CD14-positive monocyte (primary cell): ENCODE data around the gene MYRF. TPM values are rescaled to one million over a fixed set of nuclear protein-coding genes. Genes with fewer than 3 reads are reported as not detected.

Experiments
- DNase-seq, 3 donors: peaks; one replicate each; pipeline ENCODE4 v3.0.0-alpha.2; 2011 to 2022
- H2AFZ ChIP-seq: 2 replicates; pipeline ENCODE4 v1.6.0; 2012; ENCODE audit warnings: mild to moderate bottlenecking, low read depth, low read length, inconsistent platforms; ENCODE audit not compliant: insufficient read depth, poor library complexity, severe bottlenecking
- H3K27ac ChIP-seq, 2 donors: 1 replicate in 1 of 2; 2 replicates in 1 of 2; pipeline ENCODE4 v1.5.1; 2012 to 2013; ENCODE audit warnings: low read length in 2 of 2, control low read depth in 1 of 2, inconsistent platforms in 1 of 2, low read depth in 1 of 2, mild to moderate bottlenecking in 1 of 2
- H3K27me3 ChIP-seq, 2 donors: one replicate each; pipeline versions ENCODE4 v1.6.0 to v1.6.1; 2011 to 2013; ENCODE audit warnings: low read length in 2 of 2; ENCODE audit not compliant: control insufficient read depth in 2 of 2, insufficient read depth in 2 of 2
- H3K36me3 ChIP-seq, 2 donors: replicated peaks in 1 of 2; 1 replicate in 1 of 2; 2 replicates in 1 of 2; pipeline versions ENCODE4 v1.5.1 to v1.6.1; 2012 to 2013; ENCODE audit warnings: low read length in 2 of 2, control low read depth in 1 of 2, inconsistent platforms in 1 of 2, mild to moderate bottlenecking in 1 of 2; ENCODE audit not compliant: insufficient read depth in 2 of 2, control insufficient read depth in 1 of 2
- H3K4me1 ChIP-seq, 2 donors: 1 replicate in 1 of 2; 2 replicates in 1 of 2; pipeline versions ENCODE4 v1.5.1 to v1.6.1; 2012 to 2013; ENCODE audit warnings: low read length in 2 of 2, control low read depth in 1 of 2, inconsistent platforms in 1 of 2, mild to moderate bottlenecking in 1 of 2, moderate library complexity in 1 of 2; ENCODE audit not compliant: insufficient read depth in 2 of 2, control insufficient read depth in 1 of 2
- H3K4me2 ChIP-seq: replicated peaks from 2 replicates; pipeline ENCODE3; 2012; ENCODE audit warnings: low read length, moderate library complexity, mild to moderate bottlenecking; ENCODE audit not compliant: poor library complexity, severe bottlenecking; ENCODE audit errors: extremely low read depth
- H3K4me3 ChIP-seq, 3 experiments: fragments of 200-600 bp in 1 of 3; sonication (generic) in 1 of 3; replicated peaks in 1 of 3; 1 replicate in 2 of 3; 2 replicates in 1 of 3; pipeline ENCODE4 v1.5.1; 2011 to 2013; ENCODE audit warnings: low read length in 3 of 3, mild to moderate bottlenecking in 3 of 3, control low read depth in 2 of 3, low read depth in 2 of 3, inconsistent platforms in 1 of 3, moderate library complexity in 1 of 3
- H3K79me2 ChIP-seq: 2 replicates; pipeline ENCODE4 v1.6.0; 2012; ENCODE audit warnings: mild to moderate bottlenecking, control low read depth, inconsistent platforms, low read length, moderate library complexity; ENCODE audit not compliant: insufficient read depth
- H3K9ac ChIP-seq: 2 replicates; pipeline ENCODE4 v1.6.0; 2017; ENCODE audit warnings: low read length, mild to moderate bottlenecking; ENCODE audit not compliant: insufficient read depth, poor library complexity, severe bottlenecking
- H3K9me3 ChIP-seq, 2 donors: replicated peaks in 1 of 2; 1 replicate in 1 of 2; 2 replicates in 1 of 2; pipeline versions ENCODE4 v1.5.1 to v1.6.1; 2012 to 2013; ENCODE audit warnings: low read length in 2 of 2, control low read depth in 1 of 2; ENCODE audit not compliant: control insufficient read depth in 1 of 2, insufficient read depth in 1 of 2
- H4K20me1 ChIP-seq: 2 replicates; pipeline ENCODE4 v1.6.0; 2012; ENCODE audit warnings: mild to moderate bottlenecking, low read length, control low read depth, moderate library complexity; ENCODE audit not compliant: insufficient read depth
- H3K27ac Mint-ChIP-seq, 7 donors: one replicate each; pipeline ENCODE4 v1.8.0; 2020; ENCODE audit warnings: mild to moderate bottlenecking in 7 of 7, mixed read lengths in 7 of 7, moderate library complexity in 6 of 7, inconsistent platforms in 2 of 7
- H3K27me3 Mint-ChIP-seq, 3 donors: one replicate each; pipeline ENCODE4 v1.8.0; 2021 to 2022; ENCODE audit warnings: low read depth in 3 of 3, mild to moderate bottlenecking in 3 of 3, mixed read lengths in 3 of 3, moderate library complexity in 3 of 3, inconsistent platforms in 1 of 3
- H3K36me3 Mint-ChIP-seq, 2 donors: one replicate each; pipeline ENCODE4 v1.8.0; 2020; ENCODE audit warnings: mixed read lengths in 2 of 2, inconsistent platforms in 1 of 2, mild to moderate bottlenecking in 1 of 2
- H3K4me1 Mint-ChIP-seq: one replicate; pipeline ENCODE4 v1.8.0; 2020; ENCODE audit warnings: mild to moderate bottlenecking, mixed read lengths
- H3K4me3 Mint-ChIP-seq, 2 donors: one replicate each; pipeline ENCODE4 v1.8.0; 2020; ENCODE audit warnings: mild to moderate bottlenecking in 2 of 2, mixed read lengths in 2 of 2, moderate library complexity in 1 of 2
- H3K9me3 Mint-ChIP-seq, 7 donors: one replicate each; pipeline ENCODE4 v1.8.0; 2020 to 2022; ENCODE audit warnings: mixed read lengths in 7 of 7, mild to moderate bottlenecking in 6 of 7, moderate library complexity in 6 of 7, inconsistent platforms in 2 of 7
- WGBS: methylation state at CpG from one replicate; pipeline ENCODE4 v1.1.5; 2013; ENCODE audit warnings: missing lambda C conversion rate; ENCODE audit not compliant: insufficient coverage; 5-methylcytosine and 5-hydroxymethylcytosine counted together
- intact Hi-C, 2 donors: fragments of 100-400 bp; cut with micrococcal nuclease; formaldehyde crosslinking; loops; one replicate each; pipeline versions ENCODE4 v1.15.0 to v1.15.1; 2023
- polyA plus RNA-seq, 3 donors: library from polyadenylated mRNA; depleted of rRNA in 1 of 3; unstranded in 2 of 3; stranded (reverse) in 1 of 3; fragments of 300-500 nt in 2 of 3; fragments of >200 nt in 1 of 3; fragmentation: Illumina TruSeq in 2 of 3; gene quantifications; 1 replicate in 2 of 3; 2 replicates in 1 of 3; pipeline ENCODE4 v1.2.3, GENCODE V29; 2012 to 2021
- TF ChIP-seq, protein P1 (sequence below): fragments of 200-600 bp; IDR thresholded peaks from one replicate; pipeline ENCODE4 v1.8.0; 2022; ENCODE audit warnings: antibody characterized with exemption, mild to moderate bottlenecking

MYRF gene
- polyA plus RNA-seq, 3 donors = 0.18 to 0.19 TPM; not detected in 1

DNA sequence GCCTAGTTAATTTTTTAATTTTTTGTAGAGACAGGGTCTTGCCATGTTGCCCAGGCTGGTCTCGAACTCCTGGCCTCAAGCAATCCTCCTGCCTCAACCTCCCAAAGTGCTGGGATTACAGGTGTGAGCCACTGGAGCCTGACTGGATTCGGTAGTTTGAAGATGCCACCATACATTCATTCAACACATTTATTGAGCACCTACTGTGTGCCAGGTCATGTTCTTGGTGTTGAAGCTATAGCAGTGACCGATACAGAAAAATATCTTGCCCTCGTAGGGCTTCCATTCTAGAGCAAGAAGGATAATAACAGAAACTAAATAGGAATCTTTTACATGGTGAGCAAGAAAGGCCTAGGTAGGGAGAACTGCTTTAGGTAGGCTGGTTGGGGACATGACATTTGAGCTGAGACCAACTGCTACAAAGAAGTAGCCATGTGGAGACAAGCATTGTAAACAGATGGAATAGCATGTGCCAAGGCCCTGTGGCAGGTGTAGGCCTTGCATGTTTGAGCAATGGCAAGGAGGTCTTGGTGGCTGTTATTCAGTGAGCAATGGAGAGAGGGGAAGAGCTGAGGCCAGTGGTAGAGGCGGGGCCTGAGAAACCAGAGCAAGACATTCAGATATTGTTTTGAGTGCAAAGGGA is 1.7 kb upstream of the MYRF start:
- Histone ChIP-seq H3K4me1 (peaks cover 5 to 18% of the 10 kb centered on the region in 2 donors), H3K9me3 (no peaks in the 10 kb centered on the region), H3K27me3 (peaks cover 4 to 37% of the 10 kb centered on the region in 2 donors), H4K20me1 (no peaks in the 10 kb centered on the region), H3K4me2 (no peak overlapping the region), H3K4me3 (no peak overlapping the region), H3K9ac (no peak overlapping the region), H3K27ac (no peak overlapping the region), H3K79me2 (no peaks in the 10 kb centered on the region), H3K36me3 (no peaks in the 10 kb centered on the region), H2AFZ (no peak overlapping the region)
- Mint-ChIP-seq H3K9me3 (peaks cover 0 to 6% (median 0%) of the 10 kb centered on the region in 7 donors), H3K27me3 (peaks cover 23 to 34% (median 30%) of the 10 kb centered on the region in 3 donors), H3K27ac (no peak overlapping the region), H3K4me3 (peak overlapping the region in 1 of 2 donors; percentile 37), H3K36me3 (peaks cover 0 to 4% of the 10 kb centered on the region in 2 donors), H3K4me1 (peaks cover 8% of the 10 kb centered on the region)
- 100% methylated on average over 1 of the region's 5 CpGs for WGBS
- intact Hi-C loops = no loop called here
- TF ChIP-seq, protein P1, sequence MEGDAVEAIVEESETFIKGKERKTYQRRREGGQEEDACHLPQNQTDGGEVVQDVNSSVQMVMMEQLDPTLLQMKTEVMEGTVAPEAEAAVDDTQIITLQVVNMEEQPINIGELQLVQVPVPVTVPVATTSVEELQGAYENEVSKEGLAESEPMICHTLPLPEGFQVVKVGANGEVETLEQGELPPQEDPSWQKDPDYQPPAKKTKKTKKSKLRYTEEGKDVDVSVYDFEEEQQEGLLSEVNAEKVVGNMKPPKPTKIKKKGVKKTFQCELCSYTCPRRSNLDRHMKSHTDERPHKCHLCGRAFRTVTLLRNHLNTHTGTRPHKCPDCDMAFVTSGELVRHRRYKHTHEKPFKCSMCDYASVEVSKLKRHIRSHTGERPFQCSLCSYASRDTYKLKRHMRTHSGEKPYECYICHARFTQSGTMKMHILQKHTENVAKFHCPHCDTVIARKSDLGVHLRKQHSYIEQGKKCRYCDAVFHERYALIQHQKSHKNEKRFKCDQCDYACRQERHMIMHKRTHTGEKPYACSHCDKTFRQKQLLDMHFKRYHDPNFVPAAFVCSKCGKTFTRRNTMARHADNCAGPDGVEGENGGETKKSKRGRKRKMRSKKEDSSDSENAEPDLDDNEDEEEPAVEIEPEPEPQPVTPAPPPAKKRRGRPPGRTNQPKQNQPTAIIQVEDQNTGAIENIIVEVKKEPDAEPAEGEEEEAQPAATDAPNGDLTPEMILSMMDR = no peak
- no peak for DNase-seq

DNA sequence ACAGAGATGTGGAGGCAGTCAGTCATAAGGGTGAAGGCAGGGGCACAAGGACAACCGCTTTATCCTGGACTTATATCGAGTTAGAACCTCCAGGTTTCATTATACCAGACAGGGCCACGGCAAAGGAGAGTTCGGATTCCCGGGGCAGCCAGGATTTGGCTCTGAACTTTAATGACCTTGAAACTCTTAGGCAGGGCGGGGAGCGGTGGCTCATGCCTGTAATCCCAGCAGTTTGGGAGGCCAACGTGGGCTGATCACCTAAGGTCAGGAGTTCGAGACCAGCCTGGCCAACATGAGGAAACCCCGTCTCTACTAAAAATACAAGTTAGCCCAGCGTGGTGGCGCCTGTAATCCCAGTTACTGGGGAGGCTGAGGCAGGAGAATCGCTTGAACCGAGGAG is 1.1 kb upstream of the MYRF start:
- H3K36me3 ChIP-seq = no peaks in the 10 kb centered on the region
- no peaks in the 10 kb centered on the region for H3K79me2 ChIP-seq
- no peak for DNase-seq
- TF ChIP-seq, protein P1 = no peak
- H3K4me3 ChIP-seq = no peak overlapping the region
- Mint-ChIP-seq H3K27ac (no peak overlapping the region), H3K4me3 (peak overlapping the region in 1 of 2 donors; percentile 83), H3K36me3 (peaks cover 0 to 4% of the 10 kb centered on the region in 2 donors), H3K9me3 (peaks cover 0 to 6% (median 0%) of the 10 kb centered on the region in 7 donors), H3K4me1 (peaks cover 14% of the 10 kb centered on the region), H3K27me3 (peaks cover 23 to 35% (median 30%) of the 10 kb centered on the region in 3 donors)
- H3K9ac ChIP-seq = no peak overlapping the region
- no peaks in the 10 kb centered on the region for H4K20me1 ChIP-seq
- no peak overlapping the region for H3K27ac ChIP-seq
- intact Hi-C loops = no loop called here
- H3K27me3 ChIP-seq = peaks cover 4 to 37% of the 10 kb centered on the region in 2 donors
- no peak overlapping the region for H3K4me2 ChIP-seq
- H3K9me3 ChIP-seq = no peaks in the 10 kb centered on the region
- 90% methylated on average over 14 of the region's 14 CpGs for WGBS
- no peak overlapping the region for H2AFZ ChIP-seq
- peaks cover 5 to 23% of the 10 kb centered on the region in 2 donors for H3K4me1 ChIP-seq
